AG09319 (cell line): ENCODE results near the gene SLC30A10.
"Not testable (repeated sequence)": the region's sequence is repeated elsewhere in the genome, so short reads cannot be mapped to it uniquely, and the experiment has no call there.

Experiments used
- DNase-seq: peaks from one replicate; pipeline ENCODE4 v3.0.0-alpha.2; 2010; ENCODE audit warnings: low read depth; ENCODE audit errors: extremely low read depth
- TF ChIP-seq, protein P1 (sequence below): IDR thresholded peaks from 2 replicates; pipeline ENCODE4 v1.5.1; 2011; ENCODE audit warnings: low read depth, mild to moderate bottlenecking, inconsistent platforms, low read length, moderate library complexity

SLC30A10 gene

DNA sequence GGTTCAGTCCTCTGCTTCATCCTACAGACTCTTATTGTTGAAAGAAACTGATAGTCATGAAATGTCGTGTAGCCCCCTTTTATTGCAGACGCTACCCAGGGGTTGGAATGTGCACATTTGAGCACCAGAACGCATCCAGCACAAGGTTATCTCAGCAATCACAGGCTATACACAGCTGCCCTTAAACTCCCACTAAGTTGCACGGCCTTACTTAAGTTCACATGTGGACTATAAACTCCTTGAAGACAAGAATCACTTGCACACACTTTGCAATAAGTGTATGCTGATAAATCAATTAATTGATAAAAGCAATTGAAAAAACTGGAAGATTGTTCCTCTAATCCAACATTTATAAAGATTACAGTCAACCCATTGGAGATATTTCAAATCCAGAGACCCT lies 18.9 kb downstream of the SLC30A10 start:
- TF ChIP-seq, protein P1, sequence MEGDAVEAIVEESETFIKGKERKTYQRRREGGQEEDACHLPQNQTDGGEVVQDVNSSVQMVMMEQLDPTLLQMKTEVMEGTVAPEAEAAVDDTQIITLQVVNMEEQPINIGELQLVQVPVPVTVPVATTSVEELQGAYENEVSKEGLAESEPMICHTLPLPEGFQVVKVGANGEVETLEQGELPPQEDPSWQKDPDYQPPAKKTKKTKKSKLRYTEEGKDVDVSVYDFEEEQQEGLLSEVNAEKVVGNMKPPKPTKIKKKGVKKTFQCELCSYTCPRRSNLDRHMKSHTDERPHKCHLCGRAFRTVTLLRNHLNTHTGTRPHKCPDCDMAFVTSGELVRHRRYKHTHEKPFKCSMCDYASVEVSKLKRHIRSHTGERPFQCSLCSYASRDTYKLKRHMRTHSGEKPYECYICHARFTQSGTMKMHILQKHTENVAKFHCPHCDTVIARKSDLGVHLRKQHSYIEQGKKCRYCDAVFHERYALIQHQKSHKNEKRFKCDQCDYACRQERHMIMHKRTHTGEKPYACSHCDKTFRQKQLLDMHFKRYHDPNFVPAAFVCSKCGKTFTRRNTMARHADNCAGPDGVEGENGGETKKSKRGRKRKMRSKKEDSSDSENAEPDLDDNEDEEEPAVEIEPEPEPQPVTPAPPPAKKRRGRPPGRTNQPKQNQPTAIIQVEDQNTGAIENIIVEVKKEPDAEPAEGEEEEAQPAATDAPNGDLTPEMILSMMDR, result no peak

DNA sequence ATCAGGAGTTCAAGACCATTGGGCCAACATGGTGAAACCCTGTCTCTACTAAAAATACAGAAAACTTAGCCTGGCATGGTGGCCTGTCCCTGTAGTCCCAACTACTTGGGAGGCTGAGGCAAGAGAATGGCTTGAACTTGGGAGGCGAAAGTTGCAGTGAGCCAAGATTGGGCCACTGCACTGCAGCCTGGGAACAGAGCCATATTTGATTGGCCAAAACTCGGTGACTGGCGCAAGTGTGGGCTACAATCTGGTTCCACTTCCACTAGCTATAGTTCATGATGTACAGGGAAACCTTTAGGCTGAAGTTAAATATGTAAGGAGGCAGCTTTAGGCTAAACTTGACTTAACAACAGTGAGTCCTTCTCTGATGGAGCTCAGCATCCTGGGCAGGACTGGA lies 20.2 kb downstream of the SLC30A10 start:
- DNase-seq, result no peak
- TF ChIP-seq, protein P1, result no peak

More for the DNA sequence above, 18.9 kb downstream of the SLC30A10 start:
- DNase-seq, result no peak

DNA sequence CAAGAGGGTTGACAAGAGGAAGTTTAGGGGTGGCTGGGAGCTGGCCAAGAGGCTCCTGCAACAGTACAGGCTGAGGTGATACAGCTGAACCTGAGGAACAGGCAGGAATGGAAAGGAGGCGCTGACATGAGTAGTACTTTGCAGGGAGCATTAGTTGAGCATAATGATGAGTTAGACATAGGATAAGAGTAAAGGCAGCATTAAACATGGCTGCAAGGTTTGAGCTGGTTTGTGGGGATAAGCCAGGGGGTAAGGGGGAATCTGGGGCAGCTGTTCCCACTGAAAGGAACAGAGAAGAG lies 20.6 kb downstream of the SLC30A10 start:
- TF ChIP-seq, protein P1, result no peak
- DNase-seq, result no peak

DNA sequence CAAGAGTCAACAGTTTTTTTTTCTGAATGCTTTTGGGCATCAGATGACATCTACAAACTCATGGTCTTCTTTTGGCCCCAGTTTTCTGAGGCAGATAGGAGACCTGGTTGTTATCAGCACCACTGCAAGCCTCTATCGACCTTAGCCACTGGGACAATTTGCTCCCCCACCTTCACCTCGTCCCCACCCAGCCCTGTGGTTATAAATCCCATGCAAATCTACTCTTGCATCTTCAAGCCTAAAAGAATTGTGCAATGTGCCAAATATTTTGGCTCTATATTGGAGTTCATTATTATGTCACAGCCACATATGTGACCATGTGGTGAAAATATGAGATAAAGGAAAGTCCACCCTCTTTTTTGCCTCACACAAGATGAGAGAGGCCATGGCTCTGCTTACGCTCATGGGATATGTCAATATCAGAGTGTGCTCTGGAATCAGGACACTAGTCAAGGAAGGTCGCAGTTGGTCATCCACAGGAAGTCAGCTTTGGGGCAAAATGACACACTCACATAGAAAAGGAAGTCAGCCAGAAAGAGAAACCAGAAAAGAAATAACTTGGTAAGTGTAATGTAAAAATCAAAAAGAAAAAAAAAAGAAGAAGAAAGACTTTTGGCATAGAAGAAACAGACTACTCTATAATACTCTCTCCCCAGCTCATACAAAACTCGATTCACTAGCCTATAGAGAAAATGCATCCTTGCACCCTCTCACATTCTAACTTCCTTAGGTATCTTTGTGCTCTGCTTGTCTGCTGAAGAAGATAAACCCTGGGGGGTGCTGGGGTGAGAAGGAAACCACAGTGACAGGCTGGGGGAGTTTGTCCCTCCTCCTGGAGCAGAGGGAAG lies 21.2 kb downstream of the SLC30A10 start:
- TF ChIP-seq, protein P1, result no peak

DNA sequence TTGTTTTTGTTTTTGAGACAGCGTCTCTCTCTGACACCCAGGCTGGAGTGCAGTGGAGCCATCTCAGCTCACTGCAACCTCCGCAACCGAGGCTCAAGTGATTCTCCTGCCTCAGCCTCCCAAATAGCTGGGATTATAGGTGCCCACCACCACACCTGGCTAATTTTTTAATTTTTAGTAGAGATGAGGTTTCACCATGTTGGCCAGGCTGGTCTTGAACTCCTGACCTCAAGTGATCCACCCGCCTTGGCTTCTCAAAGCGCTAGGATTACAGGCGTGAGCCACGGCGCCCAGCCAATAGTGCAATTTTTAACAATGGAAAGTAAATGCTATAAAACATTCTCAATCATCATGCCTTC lies 21.8 kb downstream of the SLC30A10 start:
- not testable (repeated sequence) for DNase-seq

More for the DNA sequence above, 21.2 kb downstream of the SLC30A10 start:
- DNase-seq, result no peak

DNA sequence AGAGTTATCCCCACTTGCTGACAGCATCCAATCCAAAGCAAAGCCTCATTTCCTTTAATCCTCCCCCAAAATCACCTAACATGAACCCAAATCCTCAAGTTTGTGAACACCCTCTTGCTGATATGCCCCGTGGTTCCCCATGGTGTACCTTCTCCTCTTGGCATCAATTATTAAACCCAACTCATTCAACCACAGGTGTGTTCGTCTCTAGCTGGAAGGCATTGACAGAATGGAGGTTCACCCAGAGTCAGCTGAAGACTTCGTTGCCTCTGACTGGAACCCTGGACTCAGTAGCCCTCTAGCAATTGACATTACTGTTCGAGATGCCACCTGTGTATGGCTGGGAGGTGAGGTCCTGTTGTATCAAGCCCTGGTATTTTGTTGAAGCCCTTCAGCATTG lies 22.8 kb downstream of the SLC30A10 start:
- TF ChIP-seq, protein P1, result no peak
- DNase-seq, result no peak

DNA sequence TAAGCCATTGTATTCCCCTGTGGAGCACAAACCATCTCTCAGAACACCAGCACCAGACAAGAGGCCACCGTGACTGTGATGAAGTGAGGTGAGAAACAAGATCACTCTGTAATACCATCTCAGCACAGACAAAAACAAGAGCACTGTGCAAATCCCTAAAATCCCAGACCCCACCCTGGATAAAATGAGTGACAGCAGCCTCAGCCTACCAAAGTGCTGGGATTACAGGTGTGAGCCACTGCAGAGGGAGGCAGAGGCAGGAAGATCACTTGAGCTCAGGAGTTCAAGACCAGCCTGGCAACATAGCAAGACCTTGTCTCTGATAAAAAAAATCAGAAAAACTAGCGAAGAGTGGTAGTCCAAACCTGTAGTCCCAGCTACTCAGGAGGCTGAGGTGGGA lies 23.4 kb downstream of the SLC30A10 start:
- TF ChIP-seq, protein P1, result no peak

DNA sequence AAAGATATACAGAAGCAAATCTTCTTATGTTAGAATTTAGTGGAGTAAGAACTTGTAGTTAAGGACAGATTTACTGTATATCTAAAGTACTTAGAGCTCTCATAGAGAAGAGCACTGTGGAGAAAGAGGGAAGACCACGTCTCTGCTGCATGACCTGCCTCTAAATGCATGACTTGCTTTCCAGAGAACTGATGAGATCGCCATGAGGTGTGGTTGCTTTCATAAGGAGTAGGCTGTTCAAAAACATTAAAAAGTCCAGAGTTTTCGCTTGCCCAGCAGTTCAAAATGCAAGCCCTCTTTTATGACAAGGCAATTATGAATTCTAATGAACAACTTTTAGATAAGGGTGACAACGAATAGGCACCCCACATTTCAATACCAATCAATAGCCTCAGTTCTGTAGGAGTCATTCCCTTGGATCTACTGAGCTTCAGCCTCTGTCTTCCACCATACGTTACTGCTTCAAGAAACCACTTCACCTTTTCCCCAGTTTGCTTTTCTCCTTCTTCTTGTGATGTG lies 24.9 kb downstream of the SLC30A10 start:
- TF ChIP-seq, protein P1, result no peak
- DNase-seq, result no peak

More for the DNA sequence above, 23.4 kb downstream of the SLC30A10 start:
- DNase-seq, result no peak
